ENCODE data around the gene EMP3. TPM values are rescaled to one million over a fixed set of nuclear protein-coding genes. Genes with fewer than 3 reads are reported as not detected.
A peak's percentile ranks its signal among the peaks of the same experiment; 100 is the strongest.

Gene EMP3
- total and polyA plus RNA-seq, 9 of the 15 experiments (the other 6 are each of a cell fraction or from before 2014, with no cell fraction given) = 123 to 386 (median 296) TPM

DNA sequence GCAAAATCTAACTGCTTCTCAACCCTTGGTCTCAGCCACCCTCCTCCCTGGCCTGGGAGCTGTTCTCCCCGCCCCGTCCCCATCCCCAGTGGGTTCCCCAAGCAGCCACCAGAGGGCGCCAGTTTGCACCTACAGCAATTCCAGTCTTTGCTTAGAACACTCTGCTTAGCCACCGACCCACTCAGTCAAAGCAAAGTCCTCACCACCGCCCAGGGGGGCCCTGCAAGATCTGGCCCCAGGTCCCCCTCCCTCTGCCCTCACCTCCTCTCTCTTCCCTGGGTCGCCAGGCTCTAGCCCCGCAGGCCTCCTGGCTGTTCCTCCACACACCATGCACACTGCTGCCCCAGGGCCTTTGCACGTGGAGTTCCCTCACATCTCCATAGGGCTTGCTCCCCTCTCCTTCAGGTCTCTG, 26.0 kb downstream of the EMP3 start (continued):
- TF ChIP-seq, protein P1, sequence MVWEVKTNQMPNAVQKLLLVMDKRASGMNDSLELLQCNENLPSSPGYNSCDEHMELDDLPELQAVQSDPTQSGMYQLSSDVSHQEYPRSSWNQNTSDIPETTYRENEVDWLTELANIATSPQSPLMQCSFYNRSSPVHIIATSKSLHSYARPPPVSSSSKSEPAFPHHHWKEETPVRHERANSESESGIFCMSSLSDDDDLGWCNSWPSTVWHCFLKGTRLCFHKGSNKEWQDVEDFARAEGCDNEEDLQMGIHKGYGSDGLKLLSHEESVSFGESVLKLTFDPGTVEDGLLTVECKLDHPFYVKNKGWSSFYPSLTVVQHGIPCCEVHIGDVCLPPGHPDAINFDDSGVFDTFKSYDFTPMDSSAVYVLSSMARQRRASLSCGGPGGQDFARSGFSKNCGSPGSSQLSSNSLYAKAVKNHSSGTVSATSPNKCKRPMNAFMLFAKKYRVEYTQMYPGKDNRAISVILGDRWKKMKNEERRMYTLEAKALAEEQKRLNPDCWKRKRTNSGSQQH (CRISPR knock-in tag; IDR thresholded peaks at IDR 0.05) = 0 out of 2 replicates have a peak, but pooled peaks have one; percentile 34
- TF ChIP-seq YY1 (IDR thresholded peaks at IDR 0.05; ENCODE audit: borderline replicate concordance in 1 of 3, control insufficient read depth in 1 of 3, extremely low read depth in 1 of 3, insufficient read depth in 3 of 3, insufficient read length in 1 of 3, insufficient replicate concordance in 2 of 3, low read depth in 1 of 3, low read length in 2 of 3) (peak in 1 of 3 experiments; percentile 28), THRAP3 (IDR thresholded peaks at IDR 0.05; ENCODE audit: borderline replicate concordance) (peak; percentile 72; the same call in 1 of the 2 replicates), MED1 (CRISPR knock-in tag; IDR thresholded peaks at IDR 0.05; ENCODE audit: borderline replicate concordance) (no peak), CREM (IDR thresholded peaks at IDR 0.05; ENCODE audit: low read depth) (0 out of 2 replicates have a peak, but pooled peaks have one; percentile 16), TBL1XR1 (IDR thresholded peaks at IDR 0.05; ENCODE audit: low read length in 2 of 2) (no peak), DPF2 (IDR thresholded peaks at IDR 0.05) (0 out of 2 replicates have a peak, but pooled peaks have one; percentile 20), HLTF (IDR thresholded peaks at IDR 0.05) (peak; percentile 90; the same call in 1 of the 2 replicates), RBM25 (IDR thresholded peaks at IDR 0.05; ENCODE audit: low read depth, low read length, severe bottlenecking) (peak; percentile 97), SP1 (CRISPR knock-in tag; IDR thresholded peaks at IDR 0.05) (peak; percentile 68; the same call in 1 of the 2 replicates), ZNF316 (IDR thresholded peaks at IDR 0.05) (0 out of 2 replicates have a peak, but pooled peaks have one; percentile 11), MTA3 (IDR thresholded peaks at IDR 0.05; ENCODE audit: borderline replicate concordance) (peak; percentile 53; the same call in 1 of the 2 replicates), HDGF (IDR thresholded peaks at IDR 0.05) (peak; percentile 99), U2AF2 (optimal IDR thresholded peaks at IDR 0.05; ENCODE audit: low read depth, low read length) (no peak), ZNF263 (CRISPR knock-in tag; IDR thresholded peaks at IDR 0.05; ENCODE audit: borderline replicate concordance) (peak; percentile 55; the same call in 1 of the 2 replicates), FOXM1 (IDR thresholded peaks at IDR 0.05; ENCODE audit: low read depth) (peak; percentile 80), FOXM1 (CRISPR knock-in tag; IDR thresholded peaks at IDR 0.05; ENCODE audit: low read depth) (no peak), ZNF785 (CRISPR knock-in tag; IDR thresholded peaks at IDR 0.05) (no peak), PHF20 (IDR thresholded peaks at IDR 0.05; ENCODE audit: partially characterized antibody) (peak; percentile 43), ZNF561 (CRISPR knock-in tag; conservative IDR thresholded peaks at IDR 0.05) (no peak), STAG1 (CRISPR knock-in tag; IDR thresholded peaks at IDR 0.05; ENCODE audit: borderline replicate concordance) (peak; percentile 54; the same call in 1 of the 2 replicates), TRIM24 (IDR thresholded peaks at IDR 0.05) (peak in 1 of 2 experiments; percentile 31; a peak in 1 of 4 replicates), CTBP1 (IDR thresholded peaks at IDR 0.05; ENCODE audit: borderline replicate concordance) (0 out of 2 replicates have a peak, but pooled peaks have one; percentile 12), IRF2 (CRISPR knock-in tag; IDR thresholded peaks at IDR 0.05) (no peak), EP400 (IDR thresholded peaks at IDR 0.05) (peak; percentile 27; the same call in 1 of the 2 replicates), SMARCA5 (IDR thresholded peaks at IDR 0.05) (peak; percentile 100)
- TF ChIP-seq, protein P2, sequence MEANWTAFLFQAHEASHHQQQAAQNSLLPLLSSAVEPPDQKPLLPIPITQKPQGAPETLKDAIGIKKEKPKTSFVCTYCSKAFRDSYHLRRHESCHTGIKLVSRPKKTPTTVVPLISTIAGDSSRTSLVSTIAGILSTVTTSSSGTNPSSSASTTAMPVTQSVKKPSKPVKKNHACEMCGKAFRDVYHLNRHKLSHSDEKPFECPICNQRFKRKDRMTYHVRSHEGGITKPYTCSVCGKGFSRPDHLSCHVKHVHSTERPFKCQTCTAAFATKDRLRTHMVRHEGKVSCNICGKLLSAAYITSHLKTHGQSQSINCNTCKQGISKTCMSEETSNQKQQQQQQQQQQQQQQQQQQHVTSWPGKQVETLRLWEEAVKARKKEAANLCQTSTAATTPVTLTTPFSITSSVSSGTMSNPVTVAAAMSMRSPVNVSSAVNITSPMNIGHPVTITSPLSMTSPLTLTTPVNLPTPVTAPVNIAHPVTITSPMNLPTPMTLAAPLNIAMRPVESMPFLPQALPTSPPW (CRISPR knock-in tag; IDR thresholded peaks at IDR 0.05) = peak; percentile 68
- TF ChIP-seq, protein P3, sequence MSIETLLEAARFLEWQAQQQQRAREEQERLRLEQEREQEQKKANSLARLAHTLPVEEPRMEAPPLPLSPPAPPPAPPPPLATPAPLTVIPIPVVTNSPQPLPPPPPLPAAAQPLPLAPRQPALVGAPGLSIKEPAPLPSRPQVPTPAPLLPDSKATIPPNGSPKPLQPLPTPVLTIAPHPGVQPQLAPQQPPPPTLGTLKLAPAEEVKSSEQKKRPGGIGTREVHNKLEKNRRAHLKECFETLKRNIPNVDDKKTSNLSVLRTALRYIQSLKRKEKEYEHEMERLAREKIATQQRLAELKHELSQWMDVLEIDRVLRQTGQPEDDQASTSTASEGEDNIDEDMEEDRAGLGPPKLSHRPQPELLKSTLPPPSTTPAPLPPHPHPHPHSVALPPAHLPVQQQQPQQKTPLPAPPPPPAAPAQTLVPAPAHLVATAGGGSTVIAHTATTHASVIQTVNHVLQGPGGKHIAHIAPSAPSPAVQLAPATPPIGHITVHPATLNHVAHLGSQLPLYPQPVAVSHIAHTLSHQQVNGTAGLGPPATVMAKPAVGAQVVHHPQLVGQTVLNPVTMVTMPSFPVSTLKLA (conservative IDR thresholded peaks at IDR 0.05) = no peak; a peak in 1 of 4 replicates

Measured in K562 (cell line).